Activated T-cell treated with anti-CD3 and anti-CD28 coated beads, Interleukin-2, amount 50 U/mL, for 24 hours (primary cell): ENCODE data around the gene SEZ6.
"Not testable (repeated sequence)": the region's sequence is repeated elsewhere in the genome, so short reads cannot be mapped to it uniquely, and the experiment has no call there.

Source experiments
- DNase-seq: peaks from one replicate; pipeline ENCODE4 v3.0.0-alpha.2; 2020
- H3K27ac Mint-ChIP-seq: 2 replicates; pipeline ENCODE4 v1.8.0; 2020; ENCODE audit warnings: mild to moderate bottlenecking, mixed read lengths
- H3K27me3 Mint-ChIP-seq: 2 replicates; pipeline ENCODE4 v1.8.0; 2020; ENCODE audit warnings: mixed read lengths
- H3K36me3 Mint-ChIP-seq: 2 replicates; pipeline ENCODE4 v1.8.0; 2020; ENCODE audit warnings: low read depth, mixed read lengths
- H3K4me1 Mint-ChIP-seq: 2 replicates; pipeline ENCODE4 v1.8.0; 2020; ENCODE audit warnings: low read depth, mixed read lengths
- H3K4me3 Mint-ChIP-seq: 2 replicates; pipeline ENCODE4 v1.8.0; 2020; ENCODE audit warnings: mild to moderate bottlenecking, moderate library complexity, mixed read lengths
- H3K9me3 Mint-ChIP-seq: 2 replicates; pipeline ENCODE4 v1.8.0; 2020; ENCODE audit warnings: mixed read lengths

Gene SEZ6

GRCh38 chr17:28942925-28943324, 62.9 kb downstream of the SEZ6 start:
- Mint-ChIP-seq H3K27ac (no peak overlapping the region), H3K9me3 (no peaks in the 10 kb centered on the region), H3K36me3 (peaks cover 89% of the 10 kb centered on the region), H3K27me3 (no peaks in the 10 kb centered on the region), H3K4me1 (peaks cover 93% of the 10 kb centered on the region), H3K4me3 (no peak overlapping the region)
- DNase-seq, result no peak

- no peak overlapping the region for H3K4me3 Mint-ChIP-seq
- peaks cover 92% of the 10 kb centered on the region for H3K4me1 Mint-ChIP-seq
- no peaks in the 10 kb centered on the region for H3K27me3 Mint-ChIP-seq
- H3K9me3 Mint-ChIP-seq, result no peaks in the 10 kb centered on the region
- no peak for DNase-seq
- peak overlapping the region; percentile 59 for H3K27ac Mint-ChIP-seq
- H3K36me3 Mint-ChIP-seq, result peaks cover 88% of the 10 kb centered on the region
Observed at GRCh38 chr17:28941251-28941650, 64.6 kb downstream of the SEZ6 start.

GRCh38 chr17:28940675-28941074, 65.2 kb downstream of the SEZ6 start:
- H3K36me3 Mint-ChIP-seq, result peaks cover 88% of the 10 kb centered on the region
- DNase-seq, result no peak
- no peaks in the 10 kb centered on the region for H3K27me3 Mint-ChIP-seq
- H3K9me3 Mint-ChIP-seq, result no peaks in the 10 kb centered on the region
- no peak overlapping the region for H3K4me3 Mint-ChIP-seq
- peaks cover 91% of the 10 kb centered on the region for H3K4me1 Mint-ChIP-seq
- H3K27ac Mint-ChIP-seq, result peak overlapping the region; percentile 12

- Mint-ChIP-seq H3K4me3 (no peak overlapping the region), H3K36me3 (peaks cover 86% of the 10 kb centered on the region), H3K27ac (peak overlapping the region; percentile 12), H3K4me1 (peaks cover 89% of the 10 kb centered on the region), H3K9me3 (no peaks in the 10 kb centered on the region), H3K27me3 (no peaks in the 10 kb centered on the region)
- no peak for DNase-seq
Observed at GRCh38 chr17:28940142-28940541, 65.7 kb downstream of the SEZ6 start.

- Mint-ChIP-seq H3K4me1 (peaks cover 85% of the 10 kb centered on the region), H3K27me3 (no peaks in the 10 kb centered on the region), H3K36me3 (peaks cover 82% of the 10 kb centered on the region), H3K4me3 (no peak overlapping the region), H3K9me3 (no peaks in the 10 kb centered on the region), H3K27ac (peak overlapping the region; percentile 71)
- DNase-seq, result no peak
Observed at GRCh38 chr17:28938552-28938951, 67.3 kb downstream of the SEZ6 start.

GRCh38 chr17:28937044-28937729, 68.6 kb downstream of the SEZ6 start:
- Mint-ChIP-seq H3K27ac (no peak overlapping the region), H3K9me3 (no peaks in the 10 kb centered on the region), H3K4me3 (no peak overlapping the region), H3K27me3 (no peaks in the 10 kb centered on the region), H3K36me3 (peaks cover 85% of the 10 kb centered on the region), H3K4me1 (peaks cover 89% of the 10 kb centered on the region)
- DNase-seq, result no peak

- Mint-ChIP-seq H3K4me1 (peaks cover 83% of the 10 kb centered on the region), H3K27me3 (no peaks in the 10 kb centered on the region), H3K9me3 (no peaks in the 10 kb centered on the region), H3K36me3 (peaks cover 83% of the 10 kb centered on the region), H3K27ac (peak overlapping the region; percentile 23), H3K4me3 (no peak overlapping the region)
- no peak for DNase-seq
Observed at GRCh38 chr17:28935744-28936460, 69.9 kb downstream of the SEZ6 start.

- not testable (repeated sequence) for H3K4me3 Mint-ChIP-seq, DNase-seq, H3K27ac Mint-ChIP-seq, H3K27me3 Mint-ChIP-seq, H3K9me3 Mint-ChIP-seq
- H3K36me3 Mint-ChIP-seq, result peaks cover 82% of the 10 kb centered on the region
- peaks cover 83% of the 10 kb centered on the region for H3K4me1 Mint-ChIP-seq
Observed at GRCh38 chr17:28934508-28934907, 71.3 kb downstream of the SEZ6 start.

GRCh38 chr17:28929787-28930186, 76.0 kb downstream of the SEZ6 start:
- Mint-ChIP-seq H3K27me3 (no peaks in the 10 kb centered on the region), H3K4me3 (no peak overlapping the region), H3K9me3 (peaks cover 16% of the 10 kb centered on the region), H3K4me1 (peaks cover 80% of the 10 kb centered on the region), H3K36me3 (peaks cover 91% of the 10 kb centered on the region), H3K27ac (peak overlapping the region; percentile 34)
- no peak for DNase-seq

- no peaks in the 10 kb centered on the region for H3K27me3 Mint-ChIP-seq
- H3K36me3 Mint-ChIP-seq, result peaks cover 93% of the 10 kb centered on the region
- peaks cover 79% of the 10 kb centered on the region for H3K4me1 Mint-ChIP-seq
- no peak overlapping the region for H3K4me3 Mint-ChIP-seq
- H3K9me3 Mint-ChIP-seq, result peaks cover 16% of the 10 kb centered on the region
- H3K27ac Mint-ChIP-seq, result peak overlapping the region; percentile 86
- no peak for DNase-seq
Observed at GRCh38 chr17:28928061-28928460, 77.8 kb downstream of the SEZ6 start.

- Mint-ChIP-seq H3K4me1 (peaks cover 70% of the 10 kb centered on the region), H3K27ac (peak overlapping the region; percentile 86), H3K36me3 (peaks cover 92% of the 10 kb centered on the region), H3K27me3 (no peaks in the 10 kb centered on the region), H3K4me3 (no peak overlapping the region), H3K9me3 (peaks cover 16% of the 10 kb centered on the region)
- DNase-seq, result no peak
Observed at GRCh38 chr17:28926786-28927185, 79.0 kb downstream of the SEZ6 start.

- no peaks in the 10 kb centered on the region for H3K27me3 Mint-ChIP-seq
- DNase-seq, result no peak
- peak overlapping the region; percentile 4 for H3K4me3 Mint-ChIP-seq
- H3K27ac Mint-ChIP-seq, result peak overlapping the region; percentile 86
- H3K4me1 Mint-ChIP-seq, result peaks cover 66% of the 10 kb centered on the region
- peaks cover 92% of the 10 kb centered on the region for H3K36me3 Mint-ChIP-seq
- H3K9me3 Mint-ChIP-seq, result peaks cover 16% of the 10 kb centered on the region
Observed at GRCh38 chr17:28926366-28926765, 79.5 kb downstream of the SEZ6 start.

- Mint-ChIP-seq H3K4me1 (peaks cover 65% of the 10 kb centered on the region), H3K27me3 (no peaks in the 10 kb centered on the region), H3K36me3 (peaks cover 95% of the 10 kb centered on the region), H3K4me3 (peak overlapping the region; percentile 4), H3K27ac (peak overlapping the region; percentile 86), H3K9me3 (peaks cover 16% of the 10 kb centered on the region)
- no peak for DNase-seq
Observed at GRCh38 chr17:28925912-28926365, 79.9 kb downstream of the SEZ6 start.

- no peaks in the 10 kb centered on the region for H3K27me3 Mint-ChIP-seq
- no peak overlapping the region for H3K4me3 Mint-ChIP-seq
- peaks cover 29% of the 10 kb centered on the region for H3K4me1 Mint-ChIP-seq
- peaks cover 3% of the 10 kb centered on the region for H3K9me3 Mint-ChIP-seq
- DNase-seq, result no peak
- peak overlapping the region; percentile 56 for H3K27ac Mint-ChIP-seq
- H3K36me3 Mint-ChIP-seq, result peaks cover 95% of the 10 kb centered on the region
Observed at GRCh38 chr17:28920201-28920600, 85.6 kb downstream of the SEZ6 start.

- H3K27ac Mint-ChIP-seq, result peak overlapping the region; percentile 53
- H3K4me3 Mint-ChIP-seq, result no peak overlapping the region
- peaks cover 94% of the 10 kb centered on the region for H3K36me3 Mint-ChIP-seq
- no peaks in the 10 kb centered on the region for H3K27me3 Mint-ChIP-seq
- peaks cover 8% of the 10 kb centered on the region for H3K9me3 Mint-ChIP-seq
- DNase-seq, result no peak
- H3K4me1 Mint-ChIP-seq, result peaks cover 25% of the 10 kb centered on the region
Observed at GRCh38 chr17:28918295-28918694, 87.5 kb downstream of the SEZ6 start.
